22Rv1 (cell line): ENCODE data around the gene TMEM45B.

Experiments used
- ZFX ChIP-seq: fragments of 450-650 bp; IDR thresholded peaks from 2 replicates; pipeline ENCODE4 v1.6.1; 2017; ENCODE audit warnings: antibody characterized with exemption, borderline replicate concordance
- TF ChIP-seq, protein P1 (sequence below): fragments of 450-650 bp; IDR thresholded peaks from 2 replicates; pipeline ENCODE4 v1.5.1; 2017; ENCODE audit warnings: mild to moderate bottlenecking

DNA sequence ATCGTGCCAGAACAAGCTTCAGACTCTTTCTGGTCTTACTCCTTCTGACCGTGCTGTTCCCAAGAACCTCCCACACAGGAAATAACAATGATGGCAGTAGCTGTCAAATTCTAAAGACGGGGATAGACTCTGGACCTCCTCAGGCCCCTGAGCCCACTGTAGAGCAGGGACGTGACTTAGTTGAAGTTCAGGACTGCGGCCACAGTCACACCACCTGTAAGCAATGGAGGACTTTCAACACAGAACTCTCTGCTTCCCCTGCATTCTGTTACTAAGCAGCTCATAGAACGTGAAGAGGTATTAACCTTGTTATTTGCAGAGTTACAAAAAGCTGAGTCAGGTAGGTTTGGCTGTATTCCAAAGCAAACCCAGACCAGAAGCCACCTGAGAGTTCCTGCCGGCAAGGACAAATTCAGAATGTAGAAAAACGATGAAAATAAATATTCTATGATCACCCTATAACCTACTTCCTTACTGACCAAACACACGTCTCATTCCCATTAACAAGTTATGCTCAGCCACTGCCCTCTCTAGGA lies 12.7 kb downstream of the TMEM45B start:
- TF ChIP-seq, protein P1, sequence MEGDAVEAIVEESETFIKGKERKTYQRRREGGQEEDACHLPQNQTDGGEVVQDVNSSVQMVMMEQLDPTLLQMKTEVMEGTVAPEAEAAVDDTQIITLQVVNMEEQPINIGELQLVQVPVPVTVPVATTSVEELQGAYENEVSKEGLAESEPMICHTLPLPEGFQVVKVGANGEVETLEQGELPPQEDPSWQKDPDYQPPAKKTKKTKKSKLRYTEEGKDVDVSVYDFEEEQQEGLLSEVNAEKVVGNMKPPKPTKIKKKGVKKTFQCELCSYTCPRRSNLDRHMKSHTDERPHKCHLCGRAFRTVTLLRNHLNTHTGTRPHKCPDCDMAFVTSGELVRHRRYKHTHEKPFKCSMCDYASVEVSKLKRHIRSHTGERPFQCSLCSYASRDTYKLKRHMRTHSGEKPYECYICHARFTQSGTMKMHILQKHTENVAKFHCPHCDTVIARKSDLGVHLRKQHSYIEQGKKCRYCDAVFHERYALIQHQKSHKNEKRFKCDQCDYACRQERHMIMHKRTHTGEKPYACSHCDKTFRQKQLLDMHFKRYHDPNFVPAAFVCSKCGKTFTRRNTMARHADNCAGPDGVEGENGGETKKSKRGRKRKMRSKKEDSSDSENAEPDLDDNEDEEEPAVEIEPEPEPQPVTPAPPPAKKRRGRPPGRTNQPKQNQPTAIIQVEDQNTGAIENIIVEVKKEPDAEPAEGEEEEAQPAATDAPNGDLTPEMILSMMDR = no peak
- TF ChIP-seq ZFX = no peak
